ENCODE data around the gene HMHB1. TPM values are rescaled to one million over a fixed set of nuclear protein-coding genes. Genes with fewer than 3 reads are reported as not detected.

The HMHB1 gene
- total and polyA plus RNA-seq, 2 donors (not counting 1 experiment from before 2014, with no cell fraction given): not detected

DNA sequence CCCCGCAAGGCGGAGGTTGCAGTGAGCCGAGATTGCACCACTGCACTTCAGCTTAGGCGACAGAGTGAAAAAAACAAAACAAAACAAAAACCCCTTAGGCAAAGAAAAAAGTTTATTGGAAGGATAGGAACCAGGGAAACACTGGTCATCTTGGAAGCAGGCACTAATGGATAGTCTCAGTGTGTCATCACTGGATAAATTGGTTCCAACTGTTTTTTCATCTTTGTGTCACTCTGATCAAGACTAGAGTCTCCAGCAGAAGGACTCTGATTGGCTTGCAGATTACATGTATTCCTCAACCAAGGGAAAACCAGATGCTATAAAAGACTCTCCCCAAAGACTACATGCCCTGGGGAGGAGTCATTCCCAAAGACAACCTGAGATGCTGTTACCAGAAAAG lies 35.0 kb upstream of the HMHB1 start:
- TF ChIP-seq, protein P1, sequence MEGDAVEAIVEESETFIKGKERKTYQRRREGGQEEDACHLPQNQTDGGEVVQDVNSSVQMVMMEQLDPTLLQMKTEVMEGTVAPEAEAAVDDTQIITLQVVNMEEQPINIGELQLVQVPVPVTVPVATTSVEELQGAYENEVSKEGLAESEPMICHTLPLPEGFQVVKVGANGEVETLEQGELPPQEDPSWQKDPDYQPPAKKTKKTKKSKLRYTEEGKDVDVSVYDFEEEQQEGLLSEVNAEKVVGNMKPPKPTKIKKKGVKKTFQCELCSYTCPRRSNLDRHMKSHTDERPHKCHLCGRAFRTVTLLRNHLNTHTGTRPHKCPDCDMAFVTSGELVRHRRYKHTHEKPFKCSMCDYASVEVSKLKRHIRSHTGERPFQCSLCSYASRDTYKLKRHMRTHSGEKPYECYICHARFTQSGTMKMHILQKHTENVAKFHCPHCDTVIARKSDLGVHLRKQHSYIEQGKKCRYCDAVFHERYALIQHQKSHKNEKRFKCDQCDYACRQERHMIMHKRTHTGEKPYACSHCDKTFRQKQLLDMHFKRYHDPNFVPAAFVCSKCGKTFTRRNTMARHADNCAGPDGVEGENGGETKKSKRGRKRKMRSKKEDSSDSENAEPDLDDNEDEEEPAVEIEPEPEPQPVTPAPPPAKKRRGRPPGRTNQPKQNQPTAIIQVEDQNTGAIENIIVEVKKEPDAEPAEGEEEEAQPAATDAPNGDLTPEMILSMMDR (conservative IDR thresholded peaks at IDR 0.05 in 1 of 2, IDR thresholded peaks at IDR 0.05 in 1 of 2; ENCODE audit: low read depth in 1 of 2, low read length in 2 of 2): no peak
- TF ChIP-seq EZH2 (IDR thresholded peaks at IDR 0.05; ENCODE audit: low read length, missing control alignments): no peak
- no peak overlapping the region for H2AFZ ChIP-seq (ENCODE audit: low read length)
- no peak for DNase-seq (ENCODE audit: low read depth in 2 of 2)
- no peaks in the 10 kb centered on the region for H3K36me3 ChIP-seq (ENCODE audit: control insufficient read depth, insufficient read depth, low read length)
- no peak overlapping the region for H3K4me2 ChIP-seq (ENCODE audit: extremely low read depth, insufficient read depth, low read length)
- H4K20me1 ChIP-seq (ENCODE audit: control insufficient read depth, extremely low read depth, insufficient read depth, low read length): no peaks in the 10 kb centered on the region
- no peaks in the 10 kb centered on the region for H3K4me1 ChIP-seq (ENCODE audit: control insufficient read depth, extremely low read depth, insufficient read depth, low read length)
- no peak overlapping the region for H3K4me3 ChIP-seq (replicated peaks in 1 of 4; ENCODE audit: control extremely low read depth in 1 of 4, insufficient read depth in 1 of 4, low read depth in 3 of 4, low read length in 4 of 4)
- H3K27me3 ChIP-seq (ENCODE audit: control insufficient read depth, insufficient read depth, low read length): no peaks in the 10 kb centered on the region
- no peaks in the 10 kb centered on the region for H3K79me2 ChIP-seq (ENCODE audit: control insufficient read depth, insufficient read depth, low read length)
- no peak overlapping the region for H3K9ac ChIP-seq (ENCODE audit: insufficient read depth, low read length)
- no peak overlapping the region for H3K27ac ChIP-seq (ENCODE audit: insufficient read depth, low read length)
- H3K9me3 ChIP-seq (ENCODE audit: control insufficient read depth, insufficient read depth, low read depth, low read length): no peaks in the 10 kb centered on the region

DNA sequence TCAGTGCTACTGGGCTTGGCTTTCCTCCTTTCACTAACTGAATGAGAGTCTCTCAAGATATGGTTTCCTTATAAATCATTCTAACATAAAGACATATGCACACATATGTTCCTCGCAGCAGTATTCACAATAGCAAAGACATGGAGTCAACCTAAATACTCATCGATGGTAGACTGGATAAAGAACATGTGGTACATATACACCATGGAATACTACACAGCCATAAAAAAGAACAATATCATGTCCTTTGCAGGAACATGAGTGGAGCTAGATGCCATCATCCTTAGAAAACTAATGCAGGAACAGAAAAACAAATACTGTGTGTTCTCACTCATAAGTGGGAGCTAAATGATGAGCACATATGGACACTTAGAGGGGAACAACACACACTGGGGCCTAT lies 32.5 kb upstream of the HMHB1 start:
- no peak for TF ChIP-seq EZH2 (IDR thresholded peaks at IDR 0.05; ENCODE audit: low read length, missing control alignments)
- Histone ChIP-seq H2AFZ (ENCODE audit: low read length) (no peak overlapping the region), H3K4me1 (ENCODE audit: control insufficient read depth, extremely low read depth, insufficient read depth, low read length) (peaks cover 2% of the 10 kb centered on the region), H3K9ac (ENCODE audit: insufficient read depth, low read length) (no peak overlapping the region), H3K36me3 (ENCODE audit: control insufficient read depth, insufficient read depth, low read length) (no peaks in the 10 kb centered on the region), H3K4me2 (ENCODE audit: extremely low read depth, insufficient read depth, low read length) (no peak overlapping the region), H3K79me2 (ENCODE audit: control insufficient read depth, insufficient read depth, low read length) (no peaks in the 10 kb centered on the region), H3K27me3 (ENCODE audit: control insufficient read depth, insufficient read depth, low read length) (no peaks in the 10 kb centered on the region), H4K20me1 (ENCODE audit: control insufficient read depth, extremely low read depth, insufficient read depth, low read length) (no peaks in the 10 kb centered on the region), H3K4me3 (replicated peaks in 1 of 4; ENCODE audit: control extremely low read depth in 1 of 4, insufficient read depth in 1 of 4, low read depth in 3 of 4, low read length in 4 of 4) (no peak overlapping the region), H3K9me3 (ENCODE audit: control insufficient read depth, insufficient read depth, low read depth, low read length) (no peaks in the 10 kb centered on the region), H3K27ac (ENCODE audit: insufficient read depth, low read length) (no peak overlapping the region)
- DNase-seq (ENCODE audit: low read depth in 2 of 2): no peak

DNA sequence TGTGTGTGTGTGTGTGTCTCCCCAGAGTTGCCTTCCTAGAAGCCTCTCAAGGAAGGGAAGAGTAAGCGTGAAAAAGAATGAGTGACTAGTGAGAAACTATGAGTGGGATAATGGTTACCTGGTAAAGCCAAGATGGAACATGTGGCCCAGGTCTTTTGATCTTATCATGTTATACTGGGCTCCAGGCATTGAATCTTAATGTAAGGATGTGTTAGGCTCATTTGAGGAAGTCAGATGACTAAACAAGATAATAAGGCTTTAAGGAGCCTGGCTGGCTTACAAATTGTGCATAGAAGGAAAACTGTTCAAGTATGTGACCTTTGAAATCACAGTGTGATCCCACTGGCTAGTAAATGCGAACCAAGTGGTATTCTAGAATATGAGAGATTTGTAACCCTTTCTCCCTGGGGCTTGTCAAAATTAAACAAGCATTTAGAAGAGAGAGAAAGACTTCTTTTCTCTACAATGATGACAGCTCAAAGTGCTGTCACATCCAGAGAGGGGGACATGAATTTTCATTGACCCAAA lies 29.9 kb upstream of the HMHB1 start:
- Histone ChIP-seq H2AFZ (ENCODE audit: low read length) (no peak overlapping the region), H3K9me3 (ENCODE audit: control insufficient read depth, insufficient read depth, low read depth, low read length) (no peaks in the 10 kb centered on the region), H3K4me2 (ENCODE audit: extremely low read depth, insufficient read depth, low read length) (no peak overlapping the region), H3K79me2 (ENCODE audit: control insufficient read depth, insufficient read depth, low read length) (no peaks in the 10 kb centered on the region), H3K9ac (ENCODE audit: insufficient read depth, low read length) (no peak overlapping the region), H3K27me3 (ENCODE audit: control insufficient read depth, insufficient read depth, low read length) (no peaks in the 10 kb centered on the region), H3K27ac (ENCODE audit: insufficient read depth, low read length) (no peak overlapping the region), H3K36me3 (ENCODE audit: control insufficient read depth, insufficient read depth, low read length) (no peaks in the 10 kb centered on the region), H3K4me1 (ENCODE audit: control insufficient read depth, extremely low read depth, insufficient read depth, low read length) (peaks cover 2% of the 10 kb centered on the region), H4K20me1 (ENCODE audit: control insufficient read depth, extremely low read depth, insufficient read depth, low read length) (no peaks in the 10 kb centered on the region), H3K4me3 (replicated peaks in 1 of 4; ENCODE audit: control extremely low read depth in 1 of 4, insufficient read depth in 1 of 4, low read depth in 3 of 4, low read length in 4 of 4) (no peak overlapping the region)
- peak in 1 of 2 donors; percentile 13 for DNase-seq (ENCODE audit: low read depth in 2 of 2)
- TF ChIP-seq, protein P1 (conservative IDR thresholded peaks at IDR 0.05 in 1 of 2, IDR thresholded peaks at IDR 0.05 in 1 of 2; ENCODE audit: low read depth in 1 of 2, low read length in 2 of 2): no peak
- no peak for TF ChIP-seq EZH2 (IDR thresholded peaks at IDR 0.05; ENCODE audit: low read length, missing control alignments)

Measured in fibroblast of lung (primary cell).